Measurements from ENCODE around the gene LINC01488. TPM values are rescaled to one million over a fixed set of nuclear protein-coding genes. Genes with fewer than 3 reads are reported as not detected.
A peak's percentile ranks its signal among the peaks of the same experiment; 100 is the strongest.

LINC01488 gene
- total RNA-seq, 1 donor from 2014 or later: not detected

DNA sequence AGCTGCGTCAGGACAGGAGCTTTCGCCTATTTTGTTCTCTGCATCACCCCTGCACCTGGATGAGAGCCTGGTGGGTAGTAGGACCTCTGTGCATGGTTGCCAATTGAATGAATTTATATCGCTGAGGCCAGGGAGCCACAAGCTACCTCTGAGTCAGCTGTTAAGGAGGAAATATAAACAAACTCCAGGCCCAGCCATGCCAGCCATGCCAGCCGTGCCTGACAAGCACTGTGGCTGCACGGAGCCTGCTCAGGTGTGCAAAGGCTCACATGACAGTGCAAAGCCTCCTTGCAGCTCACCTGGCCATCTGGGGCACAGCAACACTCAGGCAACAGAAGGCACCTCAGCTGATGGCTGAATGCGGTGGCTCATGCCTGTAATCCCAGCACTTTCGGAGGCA, 33.7 kb upstream of the LINC01488 start:
- DNase-seq (no peak), ATAC-seq (ENCODE audit: low read depth) (no peak)
- Mint-ChIP-seq H3K9me3 (no peaks in the 10 kb centered on the region), H3K4me3 (no peak overlapping the region), H3K27ac (no peak overlapping the region), H3K27me3 (peaks cover 20% of the 10 kb centered on the region), H3K36me3 (ENCODE audit: low read depth) (no peaks in the 10 kb centered on the region), H3K4me1 (peaks cover 23% of the 10 kb centered on the region)
- ChIA-PET POLR2A (no interaction called here), CTCF (no interaction called here)
- TF ChIP-seq CTCF (IDR thresholded peaks at IDR 0.05): no peak
- intact Hi-C loops (cut with micrococcal nuclease): no loop called here

GRCh38 chr11:69448471-69449284, 32.8 kb upstream of the LINC01488 start:
- peaks cover 20% of the 10 kb centered on the region for H3K27me3 Mint-ChIP-seq
- ATAC-seq (ENCODE audit: low read depth) (no peak), DNase-seq (no peak)
- ChIA-PET POLR2A (interaction anchor here (0.6 kb wide), 1 partner anchor 30 kb away, joined by 3 read pairs; no protein-coding TSS in a partner anchor), CTCF (no interaction called here)
- intact Hi-C loops (cut with micrococcal nuclease): no loop called here
- H3K36me3 Mint-ChIP-seq (ENCODE audit: low read depth): no peaks in the 10 kb centered on the region
- H3K27ac Mint-ChIP-seq: no peak overlapping the region
- TF ChIP-seq CTCF (IDR thresholded peaks at IDR 0.05): no peak
- no peak overlapping the region for H3K4me3 Mint-ChIP-seq
- peaks cover 18% of the 10 kb centered on the region for H3K4me1 Mint-ChIP-seq
- no peaks in the 10 kb centered on the region for H3K9me3 Mint-ChIP-seq

- H3K36me3 Mint-ChIP-seq (ENCODE audit: low read depth): no peaks in the 10 kb centered on the region
- DNase-seq (peak; percentile 20), ATAC-seq (ENCODE audit: low read depth) (peak; percentile 81)
- H3K9me3 Mint-ChIP-seq: no peaks in the 10 kb centered on the region
- H3K27ac Mint-ChIP-seq: no peak overlapping the region
- H3K4me1 Mint-ChIP-seq: peaks cover 12% of the 10 kb centered on the region
- POLR2A ChIA-PET: no interaction called here
- TF ChIP-seq CTCF (IDR thresholded peaks at IDR 0.05): no peak
- peaks cover 20% of the 10 kb centered on the region for H3K27me3 Mint-ChIP-seq
- CTCF ChIA-PET: no interaction called here
- intact Hi-C loops (cut with micrococcal nuclease): no loop called here
- no peak overlapping the region for H3K4me3 Mint-ChIP-seq
Measured at GRCh38 chr11:69449320-69450063, 32.0 kb upstream of the LINC01488 start.

DNA sequence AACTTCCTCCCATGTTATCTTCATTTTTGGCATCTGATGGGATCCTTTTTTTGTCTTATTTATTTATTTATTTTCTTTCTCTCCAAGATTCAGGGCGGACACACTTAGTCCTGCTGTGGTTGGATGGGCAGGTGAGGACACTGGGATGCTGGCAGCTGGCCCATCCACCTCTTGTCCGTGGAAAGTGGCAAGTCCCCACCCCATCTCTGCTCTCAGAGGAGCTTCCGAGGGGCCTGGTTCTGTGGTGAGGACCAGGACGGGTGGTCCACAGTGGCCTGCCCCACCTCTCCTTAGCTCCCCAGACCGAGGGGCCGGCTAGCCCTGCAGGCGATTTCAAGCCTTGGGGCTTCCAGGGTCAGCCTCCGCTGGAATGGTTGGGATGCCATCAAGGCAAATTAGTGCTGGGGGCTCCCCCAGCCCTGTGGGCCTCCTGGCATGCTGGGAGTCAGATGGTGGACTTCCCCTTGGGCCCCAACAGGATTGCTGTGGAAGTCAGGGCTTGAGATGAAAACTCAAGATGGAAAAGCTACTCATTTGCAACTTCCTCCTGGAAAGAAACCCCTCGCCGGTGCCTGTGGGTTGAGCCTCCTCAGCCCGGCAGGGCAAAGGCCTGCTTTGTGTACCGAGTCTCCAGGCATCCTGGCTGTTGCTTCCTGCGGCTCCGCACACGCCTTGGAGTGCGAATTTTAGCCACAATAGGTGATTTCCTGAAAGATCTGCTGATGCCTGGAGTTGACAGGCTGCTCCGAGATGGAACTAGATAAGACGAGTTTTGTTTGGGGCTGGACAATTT, 31.2 kb upstream of the LINC01488 start:
- Mint-ChIP-seq H3K27me3 (peaks cover 20% of the 10 kb centered on the region), H3K9me3 (no peaks in the 10 kb centered on the region), H3K36me3 (ENCODE audit: low read depth) (no peaks in the 10 kb centered on the region), H3K27ac (no peak overlapping the region), H3K4me3 (no peak overlapping the region), H3K4me1 (peaks cover 12% of the 10 kb centered on the region)
- ATAC-seq (ENCODE audit: low read depth): no peak
- DNase-seq: no peak
- POLR2A ChIA-PET: no interaction called here
- intact Hi-C loops (cut with micrococcal nuclease): no loop called here
- TF ChIP-seq CTCF (IDR thresholded peaks at IDR 0.05): no peak
- CTCF ChIA-PET: no interaction called here

- Mint-ChIP-seq H3K9me3 (no peaks in the 10 kb centered on the region), H3K27me3 (peaks cover 20% of the 10 kb centered on the region), H3K4me1 (peaks cover 12% of the 10 kb centered on the region), H3K4me3 (no peak overlapping the region), H3K36me3 (ENCODE audit: low read depth) (no peaks in the 10 kb centered on the region), H3K27ac (no peak overlapping the region)
- TF ChIP-seq CTCF (IDR thresholded peaks at IDR 0.05): no peak
- DNase-seq (no peak), ATAC-seq (ENCODE audit: low read depth) (no peak)
- intact Hi-C loops (cut with micrococcal nuclease): no loop called here
- ChIA-PET CTCF (no interaction called here), POLR2A (no interaction called here)
Measured at GRCh38 chr11:69450857-69451220, 30.6 kb upstream of the LINC01488 start.
